NB4 (cell line): ENCODE data around the gene SERPINA6.
"Not testable (repeated sequence)": the region's sequence is repeated elsewhere in the genome, so short reads cannot be mapped to it uniquely, and the experiment has no call there.

ENCODE experiments used
- DNase-seq: peaks from one replicate; pipeline ENCODE4 v3.0.0; 2010; ENCODE audit warnings: low read depth
- H3K4me3 ChIP-seq: one replicate; pipeline ENCODE4 v1.5.1; 2011; ENCODE audit warnings: mild to moderate bottlenecking, low read depth, low read length, moderate library complexity
- MYC ChIP-seq: IDR thresholded peaks from 2 replicates; pipeline ENCODE4 v1.6.1; 2011; ENCODE audit warnings: low read depth, low read length
- POLR2A ChIP-seq: IDR thresholded peaks from 2 replicates; pipeline ENCODE4 v1.6.1; 2011; ENCODE audit warnings: mild to moderate bottlenecking; ENCODE audit not compliant: insufficient read length; ENCODE audit errors: extremely low read depth
- TF ChIP-seq, protein P1 (sequence below): IDR thresholded peaks from one replicate; pipeline ENCODE4 v1.5.1; 2012; ENCODE audit warnings: low read depth, low read length
- TF ChIP-seq, protein P2 (sequence below): IDR thresholded peaks from 2 replicates; pipeline ENCODE4 v1.6.1; 2011; ENCODE audit warnings: low read depth, low read length

SERPINA6 gene

DNA sequence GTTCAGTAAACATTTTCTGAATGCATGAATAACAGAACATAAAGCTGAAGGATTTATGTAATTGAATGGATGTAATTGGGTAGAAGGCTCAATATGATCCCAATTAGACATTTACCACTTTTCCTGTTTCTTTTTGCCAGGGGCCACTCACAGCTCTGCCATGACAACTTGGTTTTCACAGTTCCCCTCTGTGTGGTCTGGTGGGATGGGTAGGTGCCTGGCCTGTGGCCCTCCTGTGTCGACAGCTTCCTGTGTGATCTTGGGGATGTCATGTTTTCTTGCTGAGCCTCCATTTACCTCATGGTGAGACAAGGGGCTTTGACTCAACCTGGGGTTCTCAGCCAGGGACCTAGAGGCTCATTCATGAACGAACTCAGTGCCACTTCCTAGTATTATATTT is 17.5 kb downstream of the SERPINA6 start:
- no peak overlapping the region for H3K4me3 ChIP-seq
- DNase-seq = no peak
- TF ChIP-seq MYC = no peak
- TF ChIP-seq, protein P1, sequence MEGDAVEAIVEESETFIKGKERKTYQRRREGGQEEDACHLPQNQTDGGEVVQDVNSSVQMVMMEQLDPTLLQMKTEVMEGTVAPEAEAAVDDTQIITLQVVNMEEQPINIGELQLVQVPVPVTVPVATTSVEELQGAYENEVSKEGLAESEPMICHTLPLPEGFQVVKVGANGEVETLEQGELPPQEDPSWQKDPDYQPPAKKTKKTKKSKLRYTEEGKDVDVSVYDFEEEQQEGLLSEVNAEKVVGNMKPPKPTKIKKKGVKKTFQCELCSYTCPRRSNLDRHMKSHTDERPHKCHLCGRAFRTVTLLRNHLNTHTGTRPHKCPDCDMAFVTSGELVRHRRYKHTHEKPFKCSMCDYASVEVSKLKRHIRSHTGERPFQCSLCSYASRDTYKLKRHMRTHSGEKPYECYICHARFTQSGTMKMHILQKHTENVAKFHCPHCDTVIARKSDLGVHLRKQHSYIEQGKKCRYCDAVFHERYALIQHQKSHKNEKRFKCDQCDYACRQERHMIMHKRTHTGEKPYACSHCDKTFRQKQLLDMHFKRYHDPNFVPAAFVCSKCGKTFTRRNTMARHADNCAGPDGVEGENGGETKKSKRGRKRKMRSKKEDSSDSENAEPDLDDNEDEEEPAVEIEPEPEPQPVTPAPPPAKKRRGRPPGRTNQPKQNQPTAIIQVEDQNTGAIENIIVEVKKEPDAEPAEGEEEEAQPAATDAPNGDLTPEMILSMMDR = no peak
- no peak for TF ChIP-seq POLR2A
- TF ChIP-seq, protein P2, sequence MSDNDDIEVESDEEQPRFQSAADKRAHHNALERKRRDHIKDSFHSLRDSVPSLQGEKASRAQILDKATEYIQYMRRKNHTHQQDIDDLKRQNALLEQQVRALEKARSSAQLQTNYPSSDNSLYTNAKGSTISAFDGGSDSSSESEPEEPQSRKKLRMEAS = no peak

GRCh38 chr14:94304243-94304642 is 18.9 kb downstream of the SERPINA6 start:
- no peak overlapping the region for H3K4me3 ChIP-seq
- TF ChIP-seq POLR2A = no peak
- TF ChIP-seq, protein P1 = no peak
- DNase-seq = no peak

GRCh38 chr14:94303111-94303510 is 20.0 kb downstream of the SERPINA6 start:
- no peak for DNase-seq
- H3K4me3 ChIP-seq = no peak overlapping the region
- TF ChIP-seq MYC = no peak
- TF ChIP-seq POLR2A = no peak
- TF ChIP-seq, protein P2 = no peak
- TF ChIP-seq, protein P1 = no peak

DNA sequence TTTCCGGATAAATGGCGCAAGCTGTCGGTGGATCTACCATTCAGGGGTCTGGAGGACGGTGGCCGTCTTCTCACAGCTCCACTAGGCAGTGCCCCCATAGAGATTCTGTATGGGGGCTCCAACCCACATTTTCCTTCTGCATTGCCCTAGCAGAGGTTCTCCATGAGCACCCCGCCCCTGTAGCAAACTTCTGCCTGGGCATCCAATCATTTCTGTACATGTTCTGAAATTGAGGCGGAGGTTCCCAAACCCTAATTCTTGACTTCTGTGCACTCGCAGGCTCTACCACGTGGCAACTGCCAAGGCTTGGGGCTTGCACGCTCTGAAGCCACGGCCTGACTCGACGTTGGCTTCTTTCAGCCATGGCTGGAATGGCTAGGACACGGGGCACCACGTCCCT is 25.0 kb downstream of the SERPINA6 start:
- H3K4me3 ChIP-seq = no peak overlapping the region
- no peak for TF ChIP-seq MYC
- no peak for TF ChIP-seq POLR2A
- TF ChIP-seq, protein P1 = no peak
- no peak for DNase-seq

- not testable (repeated sequence) for H3K4me3 ChIP-seq, DNase-seq
Observed at GRCh38 chr14:94296181-94296545, 27.0 kb downstream of the SERPINA6 start.

- no peak for DNase-seq
- TF ChIP-seq, protein P1 = no peak
- H3K4me3 ChIP-seq = no peak overlapping the region
Observed at GRCh38 chr14:94295360-94296180, 27.6 kb downstream of the SERPINA6 start.
